ENCODE results near the gene PEAR1.

Gene PEAR1

DNA sequence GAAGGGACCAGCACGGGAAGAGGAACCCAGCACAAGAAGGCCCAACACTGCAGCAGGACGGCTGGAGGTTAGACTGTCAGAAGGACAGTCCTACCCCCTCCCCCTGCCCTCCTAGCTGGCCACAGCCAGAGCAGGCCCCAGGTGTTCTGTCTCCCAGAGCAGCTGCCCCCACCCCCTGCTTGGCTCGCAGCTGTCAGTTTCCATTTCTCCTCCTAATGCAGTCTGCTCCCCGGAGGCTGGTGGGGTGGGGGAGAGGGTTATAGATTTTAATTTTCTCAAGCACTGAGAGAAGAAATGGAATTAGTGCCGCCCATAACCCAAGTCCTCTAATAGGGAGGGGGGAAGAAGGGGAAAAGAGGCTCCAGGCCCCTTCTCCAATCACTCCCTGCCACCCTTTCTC, 13.0 kb upstream of the PEAR1 start:
- DNase-seq (ENCODE audit: low spot score): no peak

DNA sequence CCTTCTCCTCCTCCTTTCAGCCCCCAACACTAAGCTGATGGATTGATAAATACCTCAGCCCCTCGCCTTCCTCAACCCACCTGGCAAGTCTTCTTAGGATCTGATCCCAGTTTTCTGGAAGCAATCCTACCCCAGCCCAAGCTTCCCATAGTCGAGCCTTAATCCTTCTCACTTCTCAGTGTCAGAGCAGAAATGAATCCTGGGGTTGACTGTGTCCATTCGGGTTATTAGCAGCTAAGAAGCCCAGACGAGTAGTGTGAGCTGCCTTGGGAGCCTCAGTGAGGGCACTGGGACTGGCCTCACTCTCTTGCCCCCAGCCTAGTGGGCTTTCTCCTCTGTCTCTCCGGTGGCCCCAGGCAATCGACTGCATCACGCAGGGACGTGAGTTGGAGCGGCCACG, 12.4 kb upstream of the PEAR1 start:
- in situ Hi-C loops (cut with MboI; ENCODE audit: low pct_unique_long_range_greater_than_20kb, low sequenced_read_pairs, unreplicated experiment): no loop called here
- TF ChIP-seq, protein P1, sequence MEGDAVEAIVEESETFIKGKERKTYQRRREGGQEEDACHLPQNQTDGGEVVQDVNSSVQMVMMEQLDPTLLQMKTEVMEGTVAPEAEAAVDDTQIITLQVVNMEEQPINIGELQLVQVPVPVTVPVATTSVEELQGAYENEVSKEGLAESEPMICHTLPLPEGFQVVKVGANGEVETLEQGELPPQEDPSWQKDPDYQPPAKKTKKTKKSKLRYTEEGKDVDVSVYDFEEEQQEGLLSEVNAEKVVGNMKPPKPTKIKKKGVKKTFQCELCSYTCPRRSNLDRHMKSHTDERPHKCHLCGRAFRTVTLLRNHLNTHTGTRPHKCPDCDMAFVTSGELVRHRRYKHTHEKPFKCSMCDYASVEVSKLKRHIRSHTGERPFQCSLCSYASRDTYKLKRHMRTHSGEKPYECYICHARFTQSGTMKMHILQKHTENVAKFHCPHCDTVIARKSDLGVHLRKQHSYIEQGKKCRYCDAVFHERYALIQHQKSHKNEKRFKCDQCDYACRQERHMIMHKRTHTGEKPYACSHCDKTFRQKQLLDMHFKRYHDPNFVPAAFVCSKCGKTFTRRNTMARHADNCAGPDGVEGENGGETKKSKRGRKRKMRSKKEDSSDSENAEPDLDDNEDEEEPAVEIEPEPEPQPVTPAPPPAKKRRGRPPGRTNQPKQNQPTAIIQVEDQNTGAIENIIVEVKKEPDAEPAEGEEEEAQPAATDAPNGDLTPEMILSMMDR (IDR thresholded peaks at IDR 0.05; ENCODE audit: extremely low read depth, insufficient read depth, missing control alignments): no peak
- no peak for DNase-seq (ENCODE audit: low spot score)

More for the DNA sequence above, 13.0 kb upstream of the PEAR1 start:
- TF ChIP-seq, protein P1 (IDR thresholded peaks at IDR 0.05; ENCODE audit: extremely low read depth, insufficient read depth, missing control alignments): no peak
- in situ Hi-C loops (cut with MboI; ENCODE audit: low pct_unique_long_range_greater_than_20kb, low sequenced_read_pairs, unreplicated experiment): no loop called here

DNA sequence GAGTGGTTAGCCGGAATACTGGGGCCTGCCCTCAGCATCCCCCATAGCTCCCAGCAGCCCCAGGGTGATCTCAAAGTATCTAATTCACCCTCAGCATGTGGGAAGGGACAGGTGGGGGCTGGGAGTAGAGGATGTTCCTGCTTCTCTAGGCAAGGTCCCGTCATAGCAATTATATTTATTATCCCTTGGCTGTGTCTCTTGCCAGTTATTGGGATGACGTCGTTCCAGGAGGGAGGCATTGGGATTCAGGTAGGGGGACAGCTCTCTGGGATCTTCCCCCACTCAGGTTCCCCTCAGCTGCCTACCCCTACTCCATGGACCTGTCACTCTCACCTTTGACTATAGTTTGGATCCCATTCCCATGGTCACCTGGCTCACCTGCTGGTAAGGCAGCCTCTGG, 11.9 kb upstream of the PEAR1 start:
- TF ChIP-seq, protein P1 (IDR thresholded peaks at IDR 0.05; ENCODE audit: extremely low read depth, insufficient read depth, missing control alignments): no peak
- DNase-seq (ENCODE audit: low spot score): no peak
- in situ Hi-C loops (cut with MboI; ENCODE audit: low pct_unique_long_range_greater_than_20kb, low sequenced_read_pairs, unreplicated experiment): no loop called here

GRCh38 chr1:156882543-156882942, 11.0 kb upstream of the PEAR1 start:
- in situ Hi-C loops (cut with MboI; ENCODE audit: low pct_unique_long_range_greater_than_20kb, low sequenced_read_pairs, unreplicated experiment): no loop called here
- TF ChIP-seq, protein P1 (IDR thresholded peaks at IDR 0.05; ENCODE audit: extremely low read depth, insufficient read depth, missing control alignments): no peak
- no peak for DNase-seq (ENCODE audit: low spot score)

DNA sequence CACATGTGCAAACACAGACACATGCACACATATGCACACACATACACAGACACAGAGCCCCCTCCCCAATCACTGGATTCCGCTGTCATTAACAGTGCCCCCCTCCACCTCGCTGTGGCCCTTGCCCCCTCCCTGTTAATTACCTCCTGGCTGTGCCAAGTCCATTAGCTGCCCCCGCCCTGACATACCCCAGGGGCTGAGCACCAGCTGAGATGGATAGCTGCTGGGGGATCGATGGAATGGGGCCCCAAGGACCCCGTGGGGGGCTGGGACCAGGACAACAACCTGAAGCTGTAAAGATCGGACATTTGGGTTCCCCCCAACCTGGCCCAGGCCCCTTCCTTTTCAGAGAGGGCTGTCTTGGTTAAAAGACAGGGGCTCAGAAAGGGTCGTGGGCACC, 9.6 kb upstream of the PEAR1 start:
- TF ChIP-seq, protein P1 (IDR thresholded peaks at IDR 0.05; ENCODE audit: extremely low read depth, insufficient read depth, missing control alignments): no peak
- no peak for DNase-seq (ENCODE audit: low spot score)
- in situ Hi-C loops (cut with MboI; ENCODE audit: low pct_unique_long_range_greater_than_20kb, low sequenced_read_pairs, unreplicated experiment): no loop called here

DNA sequence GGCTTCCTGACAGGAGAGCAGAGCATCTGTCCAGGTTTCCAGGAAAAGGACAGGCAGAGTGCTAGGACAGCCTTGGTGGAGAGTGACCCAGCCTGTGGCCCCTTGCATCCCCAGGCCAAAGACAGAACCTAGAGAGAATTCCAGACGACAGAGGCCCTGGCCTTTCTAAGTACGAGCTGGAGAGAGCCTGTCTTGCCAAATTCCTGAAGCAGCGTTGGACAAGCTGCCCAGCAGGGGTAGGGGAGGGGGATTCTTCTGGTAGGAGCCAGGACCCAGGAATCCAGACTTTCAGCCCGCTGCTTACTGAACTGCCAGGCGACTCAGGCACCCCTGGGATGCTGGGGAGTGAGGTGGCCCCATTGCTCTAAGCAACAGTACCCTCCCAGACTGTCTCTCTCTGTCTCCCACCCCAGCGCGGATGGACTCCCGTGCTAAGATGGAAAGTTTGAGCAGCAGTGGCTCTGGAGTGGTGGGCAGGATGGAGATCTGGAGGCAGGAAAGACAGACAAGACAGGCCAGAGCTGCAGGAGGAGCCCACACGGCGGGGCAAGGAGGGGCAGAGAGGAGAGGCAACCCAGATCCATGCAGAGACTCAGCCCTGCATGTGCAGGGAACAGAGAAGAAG, 8.8 kb upstream of the PEAR1 start:
- in situ Hi-C loops (cut with MboI; ENCODE audit: low pct_unique_long_range_greater_than_20kb, low sequenced_read_pairs, unreplicated experiment): no loop called here
- TF ChIP-seq, protein P1 (IDR thresholded peaks at IDR 0.05; ENCODE audit: extremely low read depth, insufficient read depth, missing control alignments): no peak
- no peak for DNase-seq (ENCODE audit: low spot score)
